Sigmoid colon (tissue), 7 donors: Measurements from ENCODE around the gene OR4D10. TPM values are rescaled to one million over a fixed set of nuclear protein-coding genes. Genes with fewer than 3 reads are reported as not detected.

Experiments used
- DNase-seq: peaks from one replicate; pipeline ENCODE4 v3.0.0-alpha.2; 2019
- H3K27ac ChIP-seq, 4 donors: fragments of 200-600 bp; sonication (generic); one replicate each; pipeline ENCODE4 v1.5.1; 2016 to 2019; ENCODE audit warnings: mild to moderate bottlenecking in 1 of 4
- H3K27me3 ChIP-seq, 3 donors: fragments of 200-600 bp; sonication (generic); one replicate each; pipeline ENCODE4 v1.5.1; 2019; ENCODE audit warnings: mild to moderate bottlenecking in 1 of 3
- H3K36me3 ChIP-seq, 4 donors: fragments of 200-600 bp; sonication (generic); one replicate each; pipeline ENCODE4 v1.5.1; 2016 to 2019
- H3K4me1 ChIP-seq, 4 donors: fragments of 200-600 bp; sonication (generic); one replicate each; pipeline ENCODE4 v1.5.1; 2017 to 2019
- H3K4me3 ChIP-seq, 4 donors: fragments of 200-600 bp; sonication (generic); one replicate each; pipeline ENCODE4 v1.5.1; 2017 to 2019; ENCODE audit warnings: mild to moderate bottlenecking in 2 of 4, moderate library complexity in 1 of 4
- H3K9me3 ChIP-seq, 4 donors: fragments of 200-600 bp in 3 of 4; sonication (generic) in 3 of 4; one replicate each; pipeline versions ENCODE4 v1.5.1 to v1.6.1; 2013 to 2019
- CTCF ChIP-seq, 4 experiments: fragments of 450-650 bp in 3 of 4; fragments of 200-600 bp in 1 of 4; IDR thresholded peaks; one replicate each; pipeline ENCODE4 v1.5.1; 2016 to 2019; ENCODE audit warnings: antibody characterized with exemption in 4 of 4, mild to moderate bottlenecking in 3 of 4, moderate library complexity in 2 of 4
- EP300 ChIP-seq, 4 donors: sonication (generic); formaldehyde crosslinking; IDR thresholded peaks; one replicate each; pipeline ENCODE4 v1.6.1; 2017; ENCODE audit warnings: antibody characterized with exemption in 4 of 4
- POLR2A ChIP-seq, 2 donors: fragments of 450-650 bp; IDR thresholded peaks; one replicate each; pipeline ENCODE4 v1.6.1; 2016; ENCODE audit warnings: antibody characterized with exemption in 2 of 2, mild to moderate bottlenecking in 2 of 2, moderate library complexity in 2 of 2
- POLR2AphosphoS5 ChIP-seq, 4 donors: sonication (generic); formaldehyde crosslinking; IDR thresholded peaks; one replicate each; pipeline ENCODE4 v1.6.1; 2017; ENCODE audit warnings: antibody characterized with exemption in 4 of 4
- WGBS, 2 donors: extraction: QIAGEN DNeasy Blood & Tissue Kit; methylation state at CpG; one replicate each; pipeline ENCODE4 v1.1.7; 2013; 5-methylcytosine and 5-hydroxymethylcytosine counted together
- intact Hi-C: fragments of 100-400 bp; cut with DNase I; formaldehyde crosslinking; loops from one replicate; pipeline ENCODE4 v1.15.1; 2023
- polyA plus RNA-seq, 3 donors: library from polyadenylated mRNA; stranded (reverse); fragments of 200-250 nt; gene quantifications; one replicate each; pipeline ENCODE4 v1.2.3, GENCODE V29; 2013
- total RNA-seq, 4 donors: library from RNA; depleted of rRNA; stranded (reverse); fragments of >200 nt; gene quantifications; one replicate each; pipeline ENCODE4 v1.1.0, GENCODE V29; 2016
- donor health status: healthy with polysubstance abuse.
- donor health status: Bipolar disorder and iron deficiency.
- donor health status: healthy.

The OR4D10 gene
- total and polyA plus RNA-seq, 7 donors = not detected

DNA sequence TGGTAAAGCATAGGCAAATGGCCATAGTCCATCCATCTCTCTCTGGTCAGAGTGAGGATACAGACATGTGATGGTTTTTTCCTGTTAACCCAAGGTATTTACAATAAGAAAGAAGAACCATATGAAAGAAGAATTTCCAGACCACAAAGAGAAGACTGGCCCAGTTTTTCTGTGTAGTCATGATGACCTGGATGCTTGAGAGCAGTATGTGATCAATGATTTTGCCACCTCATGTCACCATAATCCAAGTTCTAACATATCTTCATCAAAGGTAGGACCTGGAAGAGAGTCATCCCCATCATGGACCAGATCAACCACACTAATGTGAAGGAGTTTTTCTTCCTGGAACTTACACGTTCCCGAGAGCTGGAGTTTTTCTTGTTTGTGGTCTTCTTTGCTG, 16.5 kb upstream of the OR4D10 start, which contains the start of gene OR4D6:
Gene OR4D6 (plus strand): TSS at position 301 of the 400 bp plus-strand sequence. CDS start 0 bp downstream, at position 301.
- Histone ChIP-seq H3K27ac (no peak within 1 kb of the TSS), H3K36me3 (no peaks in the 10 kb centered on the region), H3K9me3 (no peaks in the 10 kb centered on the region), H3K27me3 (no peaks in the 10 kb centered on the region), H3K4me3 (no peak within 1 kb of the TSS), H3K4me1 (no peaks in the 10 kb centered on the region)
- TF ChIP-seq POLR2A (IDR thresholded peaks at IDR 0.05) = no peak
- no peak for TF ChIP-seq CTCF (IDR thresholded peaks at IDR 0.05)
- TF ChIP-seq POLR2AphosphoS5 (IDR thresholded peaks at IDR 0.05) = no peak
- TF ChIP-seq EP300 (IDR thresholded peaks at IDR 0.05) = no peak
- DNase-seq = no peak
- WGBS, 2 donors = 87 to 88% methylated on average over 2 of the region's 2 CpGs
- intact Hi-C loops = no loop called here

DNA sequence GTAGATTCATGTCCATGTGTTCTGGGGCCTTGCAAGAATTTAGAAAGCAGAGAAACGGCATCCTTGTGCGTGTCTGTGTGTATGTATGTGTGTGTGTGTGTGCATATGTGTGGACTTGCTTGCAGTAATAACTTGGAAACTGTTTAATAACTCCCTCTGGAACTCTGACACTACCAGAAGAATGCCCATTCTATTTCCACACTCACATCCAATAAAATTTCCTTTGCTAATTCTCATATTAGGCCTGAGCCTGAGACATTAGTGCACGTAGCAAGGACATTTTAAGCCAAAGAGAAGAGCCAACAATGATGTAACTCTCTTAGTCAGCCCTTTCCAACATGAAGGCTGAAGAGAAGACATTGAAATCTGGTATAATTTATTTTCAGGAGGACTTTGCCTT, 13.2 kb upstream of the OR4D10 start:
- no peak for DNase-seq

DNA sequence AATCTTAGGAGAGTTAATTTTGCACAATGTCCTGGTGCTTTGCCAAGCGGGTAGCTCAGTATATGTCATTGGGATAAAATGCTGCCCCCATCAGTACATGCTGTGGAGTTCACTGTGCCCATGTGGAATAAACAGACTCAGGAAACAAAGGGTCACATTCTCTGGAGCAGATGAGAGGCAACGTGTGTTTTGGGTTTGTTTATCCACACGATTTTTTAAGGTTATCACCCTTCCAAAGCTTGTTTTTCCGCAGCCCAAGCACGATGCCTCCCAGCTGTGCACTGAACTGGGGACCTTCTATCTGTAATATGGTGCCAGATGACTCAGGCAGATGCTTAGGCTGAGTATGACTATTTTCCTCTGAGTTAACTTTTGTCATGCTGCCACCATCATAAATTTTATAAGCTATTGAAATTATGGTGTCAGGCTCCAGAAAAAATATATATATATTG, 9.9 kb upstream of the OR4D10 start:
- no peak for TF ChIP-seq CTCF (IDR thresholded peaks at IDR 0.05)
- TF ChIP-seq POLR2AphosphoS5 (IDR thresholded peaks at IDR 0.05) = peak in 2 of 4 donors; percentile 13 to 29
- no peaks in the 10 kb centered on the region for H3K36me3 ChIP-seq
- DNase-seq = peak; percentile 78
- H3K9me3 ChIP-seq = no peaks in the 10 kb centered on the region
- no peaks in the 10 kb centered on the region for H3K4me1 ChIP-seq
- no peak overlapping the region for H3K4me3 ChIP-seq
- 43 to 56% methylated on average over 5 of the region's 5 CpGs for WGBS, 2 donors
- intact Hi-C loops = no loop called here
- no peaks in the 10 kb centered on the region for H3K27me3 ChIP-seq
- no peak overlapping the region for H3K27ac ChIP-seq

More for the DNA sequence above, 13.2 kb upstream of the OR4D10 start:
- Histone ChIP-seq H3K27me3 (no peaks in the 10 kb centered on the region), H3K36me3 (no peaks in the 10 kb centered on the region), H3K4me3 (no peak overlapping the region), H3K9me3 (no peaks in the 10 kb centered on the region), H3K27ac (no peak overlapping the region), H3K4me1 (no peaks in the 10 kb centered on the region)
- intact Hi-C loops = no loop called here
- WGBS, 2 donors = 67 to 91% methylated on average over 3 of the region's 3 CpGs
- TF ChIP-seq EP300 (IDR thresholded peaks at IDR 0.05) = no peak
- no peak for TF ChIP-seq POLR2AphosphoS5 (IDR thresholded peaks at IDR 0.05)
- no peak for TF ChIP-seq CTCF (IDR thresholded peaks at IDR 0.05)
- no peak for TF ChIP-seq POLR2A (IDR thresholded peaks at IDR 0.05)

DNA sequence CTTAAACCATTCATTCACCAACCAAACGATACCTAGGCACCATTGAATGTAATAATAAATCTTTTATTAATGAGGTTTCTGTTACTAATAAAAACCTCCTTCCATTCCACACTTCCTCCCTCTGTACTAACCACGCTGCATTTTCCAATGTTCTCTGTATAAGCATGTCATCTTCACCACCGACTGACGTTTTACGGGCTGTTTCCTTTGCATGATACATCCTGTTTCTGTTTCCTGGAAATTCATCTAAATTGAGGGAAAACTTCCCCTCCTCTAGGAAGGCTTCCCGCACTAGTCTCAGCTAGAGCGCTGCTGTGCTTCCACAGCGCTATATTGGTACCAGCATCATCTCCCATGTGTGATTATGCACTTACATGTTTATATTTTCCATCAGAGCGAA, 2.1 kb downstream of the OR4D10 start:
- no peak overlapping the region for H3K4me3 ChIP-seq
- no peaks in the 10 kb centered on the region for H3K9me3 ChIP-seq
- no peaks in the 10 kb centered on the region for H3K4me1 ChIP-seq
- no peak for DNase-seq
- TF ChIP-seq POLR2AphosphoS5 (IDR thresholded peaks at IDR 0.05) (no peak), EP300 (IDR thresholded peaks at IDR 0.05) (no peak), CTCF (IDR thresholded peaks at IDR 0.05) (no peak), POLR2A (IDR thresholded peaks at IDR 0.05) (no peak)
- no peaks in the 10 kb centered on the region for H3K27me3 ChIP-seq
- WGBS, 2 donors = 59 to 68% methylated on average over 9 of the region's 9 CpGs
- intact Hi-C loops = no loop called here
- no peaks in the 10 kb centered on the region for H3K36me3 ChIP-seq
- no peak overlapping the region for H3K27ac ChIP-seq

DNA sequence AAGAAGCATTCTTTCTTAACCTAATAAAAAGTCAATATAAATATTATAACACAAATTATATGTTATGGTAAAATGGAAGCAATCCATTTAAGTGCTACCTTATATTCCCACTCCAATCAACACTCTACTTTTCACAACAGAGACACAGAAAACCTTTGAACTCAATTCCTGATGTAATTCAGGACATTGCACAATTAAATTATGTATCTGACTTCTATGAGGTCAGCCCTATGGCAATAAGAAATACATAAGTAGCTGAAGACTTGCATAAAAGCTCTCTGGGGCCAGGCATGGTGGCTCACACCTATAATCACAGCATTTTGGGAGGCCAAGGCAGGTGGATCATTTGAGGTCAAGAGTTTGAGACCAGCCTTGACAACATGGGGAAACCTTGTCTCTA, 6.8 kb downstream of the OR4D10 start:
- Histone ChIP-seq H3K4me3 (no peak overlapping the region), H3K27me3 (no peaks in the 10 kb centered on the region), H3K4me1 (no peaks in the 10 kb centered on the region), H3K9me3 (no peaks in the 10 kb centered on the region), H3K36me3 (no peaks in the 10 kb centered on the region), H3K27ac (no peak overlapping the region)
- DNase-seq = no peak
- intact Hi-C loops = no loop called here
- TF ChIP-seq POLR2A (IDR thresholded peaks at IDR 0.05) (no peak), EP300 (IDR thresholded peaks at IDR 0.05) (no peak), POLR2AphosphoS5 (IDR thresholded peaks at IDR 0.05) (no peak), CTCF (IDR thresholded peaks at IDR 0.05) (no peak)
